ENCODE measurements around the gene OPN3.
A peak's percentile ranks its signal among the peaks of the same experiment; 100 is the strongest.

OPN3 gene

GRCh38 chr1:241617426-241617825 lies 22.7 kb downstream of the OPN3 start:
- no peak for DNase-seq (ENCODE audit: extremely low read depth, low read depth)
- TF ChIP-seq, protein P1, sequence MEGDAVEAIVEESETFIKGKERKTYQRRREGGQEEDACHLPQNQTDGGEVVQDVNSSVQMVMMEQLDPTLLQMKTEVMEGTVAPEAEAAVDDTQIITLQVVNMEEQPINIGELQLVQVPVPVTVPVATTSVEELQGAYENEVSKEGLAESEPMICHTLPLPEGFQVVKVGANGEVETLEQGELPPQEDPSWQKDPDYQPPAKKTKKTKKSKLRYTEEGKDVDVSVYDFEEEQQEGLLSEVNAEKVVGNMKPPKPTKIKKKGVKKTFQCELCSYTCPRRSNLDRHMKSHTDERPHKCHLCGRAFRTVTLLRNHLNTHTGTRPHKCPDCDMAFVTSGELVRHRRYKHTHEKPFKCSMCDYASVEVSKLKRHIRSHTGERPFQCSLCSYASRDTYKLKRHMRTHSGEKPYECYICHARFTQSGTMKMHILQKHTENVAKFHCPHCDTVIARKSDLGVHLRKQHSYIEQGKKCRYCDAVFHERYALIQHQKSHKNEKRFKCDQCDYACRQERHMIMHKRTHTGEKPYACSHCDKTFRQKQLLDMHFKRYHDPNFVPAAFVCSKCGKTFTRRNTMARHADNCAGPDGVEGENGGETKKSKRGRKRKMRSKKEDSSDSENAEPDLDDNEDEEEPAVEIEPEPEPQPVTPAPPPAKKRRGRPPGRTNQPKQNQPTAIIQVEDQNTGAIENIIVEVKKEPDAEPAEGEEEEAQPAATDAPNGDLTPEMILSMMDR (IDR thresholded peaks at IDR 0.05; ENCODE audit: low read depth, low read length): no peak

GRCh38 chr1:241615043-241615974 lies 24.9 kb downstream of the OPN3 start:
- DNase-seq (ENCODE audit: extremely low read depth, low read depth): no peak
- TF ChIP-seq, protein P1 (IDR thresholded peaks at IDR 0.05; ENCODE audit: low read depth, low read length): no peak

GRCh38 chr1:241614572-241614971 lies 25.6 kb downstream of the OPN3 start:
- TF ChIP-seq, protein P1 (IDR thresholded peaks at IDR 0.05; ENCODE audit: low read depth, low read length): no peak
- DNase-seq (ENCODE audit: extremely low read depth, low read depth): no peak

GRCh38 chr1:241614144-241614543 lies 26.0 kb downstream of the OPN3 start:
- TF ChIP-seq, protein P1 (IDR thresholded peaks at IDR 0.05; ENCODE audit: low read depth, low read length): no peak
- no peak for DNase-seq (ENCODE audit: extremely low read depth, low read depth)

GRCh38 chr1:241612533-241613477 lies 27.4 kb downstream of the OPN3 start:
- DNase-seq (ENCODE audit: extremely low read depth, low read depth): peak; percentile 61
- TF ChIP-seq, protein P1 (IDR thresholded peaks at IDR 0.05; ENCODE audit: low read depth, low read length): no peak

DNA sequence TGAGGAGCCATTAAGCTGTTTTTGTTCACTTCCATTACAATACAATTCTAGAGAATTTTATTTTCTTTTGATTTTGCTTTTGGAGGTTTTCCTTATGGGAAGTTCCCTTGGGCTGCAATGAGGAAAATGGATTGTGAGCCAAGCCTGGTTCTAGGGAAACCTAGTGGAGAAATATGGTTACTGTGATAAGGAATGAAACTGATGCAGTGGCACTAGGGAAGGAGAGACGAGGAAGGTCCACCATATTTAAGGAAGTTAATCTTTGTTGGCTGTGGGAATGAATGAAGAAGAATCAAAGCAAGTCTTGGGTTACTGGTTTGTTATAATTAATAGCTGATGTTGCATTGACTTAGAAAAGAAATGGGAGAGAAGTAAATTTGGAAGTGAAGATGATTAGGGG lies 28.4 kb downstream of the OPN3 start:
- TF ChIP-seq, protein P1 (IDR thresholded peaks at IDR 0.05; ENCODE audit: low read depth, low read length): no peak
- DNase-seq (ENCODE audit: extremely low read depth, low read depth): no peak

All from AG09319 (cell line).